ENCODE data around the gene NME2. TPM values are rescaled to one million over a fixed set of nuclear protein-coding genes. Genes with fewer than 3 reads are reported as not detected.
A peak's percentile ranks its signal among the peaks of the same experiment; 100 is the strongest.
"Not testable (repeated sequence)": the region's sequence is repeated elsewhere in the genome, so short reads cannot be mapped to it uniquely, and the experiment has no call there.

Gene NME2
- total and polyA plus RNA-seq, 4 experiments from 2014 or later = 134 to 331 (median 209) TPM

DNA sequence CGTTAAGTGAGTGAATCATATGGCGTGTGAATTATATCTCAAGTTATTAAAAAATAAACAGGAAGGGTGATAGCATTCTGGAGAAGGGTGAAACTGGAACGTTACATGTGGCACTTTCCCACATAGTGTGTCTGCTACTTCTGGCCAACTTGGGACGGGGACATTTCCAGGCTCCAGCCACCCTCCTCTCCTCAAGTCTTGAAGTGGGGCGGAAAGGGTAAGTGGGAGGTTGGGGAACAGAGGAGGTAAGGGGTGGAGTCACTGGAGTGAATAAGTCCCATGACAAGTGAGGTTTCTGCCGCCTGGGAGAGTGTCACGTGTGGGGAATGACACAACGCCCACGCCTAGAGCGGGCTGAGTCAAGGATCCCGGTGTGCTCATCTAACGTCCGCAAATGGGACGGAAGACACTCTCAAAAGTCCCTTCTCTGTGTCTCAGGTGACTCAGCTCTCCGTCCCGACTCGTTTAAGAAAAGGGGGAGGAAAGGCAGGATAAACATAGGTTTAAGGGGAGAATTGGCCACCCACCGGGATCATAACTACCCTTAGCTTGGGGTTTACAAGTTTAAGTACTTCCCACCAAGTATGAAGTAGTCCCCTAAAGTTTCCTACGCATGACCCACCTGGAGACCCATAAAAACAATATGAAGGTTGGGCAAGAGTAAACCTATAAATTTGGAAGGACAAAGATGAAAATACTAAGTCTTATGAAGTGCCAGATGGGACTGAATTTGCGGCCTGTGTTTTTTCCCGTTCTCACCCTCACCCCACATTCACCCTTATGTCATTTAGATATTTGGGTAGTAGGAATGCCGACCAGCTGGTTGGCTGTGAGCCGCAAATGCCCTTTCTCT is 44.4 kb upstream of the NME2 start:
- peak; percentile 22 to 88 (median 26) for DNase-seq
- H3K27ac ChIP-seq (ENCODE audit: low read depth, low read length) = peak overlapping the region; percentile 80
- peaks cover 42% of the 10 kb centered on the region for H3K4me1 ChIP-seq (ENCODE audit: insufficient read depth, low read length)
- peak overlapping the region; percentile 97 to 100 (median 100) for H3K27ac Mint-ChIP-seq
- H3K36me3 ChIP-seq (ENCODE audit: insufficient read depth, low read length) = no peaks in the 10 kb centered on the region
- intact Hi-C loops (cut with micrococcal nuclease) = loop anchor here (1.0 to 2.0 kb wide), 3 partner anchors 31 to 255 kb away; partner anchors contain the start of genes MBTD1, NME1, TOB1 and UTP18
- ChIA-PET POLR2A (ENCODE audit: partially characterized antibody) (interaction anchor here (0.8 to 3.5 kb wide), 15 partner anchors 7 to 580 kb away, joined by 3 to 47 read pairs (median 6); partner anchors contain the start of genes NME1, NME2, TOB1 and UTP18), CTCF (ENCODE audit: partially characterized antibody) (interaction anchor here (2.6 to 3.0 kb wide), 2 partner anchors 31 to 121 kb away, joined by 20 read pairs; partner anchors contain the start of gene NME1)
- peaks cover 0 to 15% of the 10 kb centered on the region in 2 donors for H3K36me3 Mint-ChIP-seq
- peaks cover 24 to 55% (median 35%) of the 10 kb centered on the region in 4 donors for H3K4me1 Mint-ChIP-seq
- peak overlapping the region; percentile 77 to 86 for H3K4me3 ChIP-seq (ENCODE audit: low read length in 2 of 2)
- no peaks in the 10 kb centered on the region for H3K9me3 ChIP-seq (ENCODE audit: control insufficient read depth in 1 of 2, low read length in 2 of 2)
- H3K4me3 Mint-ChIP-seq = peak overlapping the region; percentile 94 to 99 (median 98)
- no peaks in the 10 kb centered on the region for H3K9me3 Mint-ChIP-seq
- no peaks in the 10 kb centered on the region for H3K27me3 ChIP-seq (ENCODE audit: insufficient read depth, low read length)
- H3K27me3 Mint-ChIP-seq = no peaks in the 10 kb centered on the region

DNA sequence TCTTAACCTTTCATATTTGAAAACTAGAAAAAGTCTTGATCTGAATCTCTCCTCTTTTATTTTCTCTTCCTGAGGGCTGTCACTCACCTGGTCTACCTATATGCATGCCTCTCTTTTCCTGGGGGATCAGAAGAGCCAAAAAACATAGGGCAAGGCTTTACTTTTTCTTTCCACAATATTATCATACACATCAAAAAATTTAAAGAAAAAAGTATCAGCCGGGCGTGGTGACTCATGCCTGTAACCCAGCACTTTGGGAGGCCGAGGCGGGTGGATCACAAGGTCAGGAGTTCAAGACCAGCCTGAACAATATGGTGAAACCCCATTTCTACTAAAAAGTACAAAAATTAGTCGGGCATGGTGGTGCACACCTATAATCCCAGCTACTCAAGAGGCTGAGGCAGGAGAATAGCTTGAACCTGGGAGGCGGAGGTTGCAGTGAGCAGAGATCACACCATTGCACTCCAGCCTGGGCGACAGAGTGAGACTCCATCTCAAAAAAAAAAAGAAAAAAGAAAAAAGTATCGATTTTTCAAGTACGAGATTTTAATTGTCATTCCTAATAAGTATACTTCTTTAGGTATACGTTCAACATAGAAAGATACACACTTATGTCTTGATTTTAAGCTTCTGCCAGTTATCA is 43.6 kb upstream of the NME2 start:
- Mint-ChIP-seq H3K27ac (peak overlapping the region in 6 of 7 donors; percentile 53 to 100 (median 98)), H3K36me3 (peaks cover 0 to 15% of the 10 kb centered on the region in 2 donors), H3K4me3 (peak overlapping the region in 7 of 8 donors; percentile 6 to 99 (median 61)), H3K4me1 (peaks cover 21 to 47% (median 29%) of the 10 kb centered on the region in 4 donors)
- H3K27me3 ChIP-seq (ENCODE audit: insufficient read depth, low read length); H3K27me3 Mint-ChIP-seq; H3K36me3 ChIP-seq (ENCODE audit: insufficient read depth, low read length); H3K4me3 ChIP-seq (ENCODE audit: low read length in 2 of 2); H3K9me3 ChIP-seq (ENCODE audit: control insufficient read depth in 1 of 2, low read length in 2 of 2); DNase-seq; intact Hi-C loops (cut with micrococcal nuclease); H3K9me3 Mint-ChIP-seq: not testable (repeated sequence)
- CTCF ChIA-PET (ENCODE audit: partially characterized antibody) = interaction anchor here (0.9 to 2.6 kb wide), 4 partner anchors 30 to 305 kb away, joined by 3 to 20 read pairs (median 6); partner anchors contain the start of gene NME1
- H3K4me1 ChIP-seq (ENCODE audit: insufficient read depth, low read length) = peaks cover 36% of the 10 kb centered on the region
- H3K27ac ChIP-seq (ENCODE audit: low read depth, low read length) = peak overlapping the region; percentile 80
- POLR2A ChIA-PET (ENCODE audit: partially characterized antibody) = interaction anchor here (0.8 to 3.0 kb wide), 3 partner anchors 31 to 581 kb away, joined by 3 to 31 read pairs (median 6); partner anchors contain the start of genes NME1 and TOB1

- no peak overlapping the region for H3K27ac Mint-ChIP-seq
- intact Hi-C loops (cut with micrococcal nuclease) = no loop called here
These were observed 41.3 kb upstream of the NME2 start for GRCh38 chr17:51124640-51125503.

GRCh38 chr17:51128076-51128475 is 38.1 kb upstream of the NME2 start:
- CTCF ChIA-PET (ENCODE audit: partially characterized antibody) = no interaction called here
- no peak overlapping the region for H3K4me3 ChIP-seq (ENCODE audit: low read length in 2 of 2)
- no peak overlapping the region for H3K27ac Mint-ChIP-seq
- H3K36me3 ChIP-seq (ENCODE audit: insufficient read depth, low read length) = no peaks in the 10 kb centered on the region
- H3K9me3 Mint-ChIP-seq = no peaks in the 10 kb centered on the region
- no peaks in the 10 kb centered on the region for H3K27me3 Mint-ChIP-seq
- H3K4me1 Mint-ChIP-seq = no peaks in the 10 kb centered on the region
- peak in 1 of 5 donors; percentile 2 for DNase-seq
- POLR2A ChIA-PET (ENCODE audit: partially characterized antibody) = no interaction called here
- no peak overlapping the region for H3K4me3 Mint-ChIP-seq
- H3K36me3 Mint-ChIP-seq = no peaks in the 10 kb centered on the region
- H3K27me3 ChIP-seq (ENCODE audit: insufficient read depth, low read length) = no peaks in the 10 kb centered on the region
- H3K9me3 ChIP-seq (ENCODE audit: control insufficient read depth in 1 of 2, low read length in 2 of 2) = no peaks in the 10 kb centered on the region
- H3K4me1 ChIP-seq (ENCODE audit: insufficient read depth, low read length) = no peaks in the 10 kb centered on the region
- no peak overlapping the region for H3K27ac ChIP-seq (ENCODE audit: low read depth, low read length)
- intact Hi-C loops (cut with micrococcal nuclease) = no loop called here

More at GRCh38 chr17:51124640-51125503, 41.3 kb upstream of the NME2 start:
- Mint-ChIP-seq H3K36me3 (peaks cover 0 to 8% of the 10 kb centered on the region in 2 donors), H3K9me3 (no peaks in the 10 kb centered on the region), H3K27me3 (no peaks in the 10 kb centered on the region), H3K4me3 (no peak overlapping the region), H3K4me1 (peaks cover 10 to 24% (median 17%) of the 10 kb centered on the region in 4 donors)
- POLR2A ChIA-PET (ENCODE audit: partially characterized antibody) = no interaction called here
- Histone ChIP-seq H3K27ac (ENCODE audit: low read depth, low read length) (no peak overlapping the region), H3K4me3 (ENCODE audit: low read length in 2 of 2) (no peak overlapping the region), H3K9me3 (ENCODE audit: control insufficient read depth in 1 of 2, low read length in 2 of 2) (no peaks in the 10 kb centered on the region), H3K27me3 (ENCODE audit: insufficient read depth, low read length) (no peaks in the 10 kb centered on the region), H3K36me3 (ENCODE audit: insufficient read depth, low read length) (no peaks in the 10 kb centered on the region), H3K4me1 (ENCODE audit: insufficient read depth, low read length) (peaks cover 14% of the 10 kb centered on the region)
- CTCF ChIA-PET (ENCODE audit: partially characterized antibody) = interaction anchor here (0.7 to 2.3 kb wide), 2 partner anchors 28 to 123 kb away, joined by 3 to 9 read pairs; partner anchors contain the start of gene NME1
- no peak for DNase-seq

DNA sequence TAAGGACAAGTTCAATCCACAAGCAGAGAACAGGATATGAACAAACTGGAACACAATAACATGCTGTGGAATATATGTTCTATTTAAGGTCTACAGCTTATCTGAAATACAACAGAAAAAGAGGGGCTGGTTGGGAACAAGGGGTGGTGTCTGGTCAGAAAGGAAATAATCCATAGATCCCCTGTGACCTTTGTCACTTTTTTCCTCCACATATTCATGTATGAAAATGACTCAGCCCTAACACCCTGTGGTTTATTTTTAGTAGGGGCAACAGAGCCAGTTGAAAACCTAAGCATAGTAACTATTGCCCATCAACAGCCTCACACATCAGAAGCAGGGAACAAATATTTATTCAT is 33.3 kb upstream of the NME2 start:
- H3K9me3 ChIP-seq (ENCODE audit: control insufficient read depth in 1 of 2, low read length in 2 of 2) = no peaks in the 10 kb centered on the region
- no peaks in the 10 kb centered on the region for H3K27me3 ChIP-seq (ENCODE audit: insufficient read depth, low read length)
- H3K4me1 ChIP-seq (ENCODE audit: insufficient read depth, low read length) = no peaks in the 10 kb centered on the region
- H3K4me1 Mint-ChIP-seq = no peaks in the 10 kb centered on the region
- no peaks in the 10 kb centered on the region for H3K36me3 ChIP-seq (ENCODE audit: insufficient read depth, low read length)
- intact Hi-C loops (cut with micrococcal nuclease) = no loop called here
- H3K36me3 Mint-ChIP-seq = no peaks in the 10 kb centered on the region
- no peak overlapping the region for H3K4me3 ChIP-seq (ENCODE audit: low read length in 2 of 2)
- no peak overlapping the region for H3K27ac Mint-ChIP-seq
- peaks cover 0 to 3% of the 10 kb centered on the region in 2 donors for H3K27me3 Mint-ChIP-seq
- H3K9me3 Mint-ChIP-seq = no peaks in the 10 kb centered on the region
- peak overlapping the region in 1 of 8 donors; percentile 21 for H3K4me3 Mint-ChIP-seq
- CTCF ChIA-PET (ENCODE audit: partially characterized antibody) = no interaction called here
- no peak for DNase-seq
- POLR2A ChIA-PET (ENCODE audit: partially characterized antibody) = no interaction called here
- no peak overlapping the region for H3K27ac ChIP-seq (ENCODE audit: low read depth, low read length)

DNA sequence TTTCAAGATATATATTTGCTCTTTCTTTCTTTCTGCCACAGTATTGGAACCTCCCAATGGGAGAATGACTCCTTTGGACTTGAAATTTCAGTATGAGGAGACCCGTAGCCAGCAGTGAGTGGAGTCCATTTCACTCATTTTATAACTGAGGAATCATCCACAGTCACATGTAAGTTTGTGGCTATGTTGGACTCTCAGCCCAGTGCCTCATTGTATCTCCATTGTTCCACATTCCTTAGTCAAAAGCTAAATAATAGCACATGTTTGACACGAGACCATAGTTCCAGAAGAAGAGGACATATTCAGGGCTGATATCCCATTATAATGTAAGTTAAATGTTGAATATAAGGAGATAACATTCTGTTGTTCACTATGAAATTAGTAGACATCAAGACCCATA is 32.8 kb upstream of the NME2 start:
- intact Hi-C loops (cut with micrococcal nuclease) = no loop called here
- no peaks in the 10 kb centered on the region for H3K36me3 ChIP-seq (ENCODE audit: insufficient read depth, low read length)

More for the DNA sequence above, 32.8 kb upstream of the NME2 start:
- no peaks in the 10 kb centered on the region for H3K9me3 ChIP-seq (ENCODE audit: control insufficient read depth in 1 of 2, low read length in 2 of 2)
- Mint-ChIP-seq H3K9me3 (no peaks in the 10 kb centered on the region), H3K4me1 (no peaks in the 10 kb centered on the region), H3K27ac (no peak overlapping the region), H3K4me3 (no peak overlapping the region), H3K27me3 (peaks cover 0 to 3% of the 10 kb centered on the region in 2 donors), H3K36me3 (no peaks in the 10 kb centered on the region)
- no peaks in the 10 kb centered on the region for H3K27me3 ChIP-seq (ENCODE audit: insufficient read depth, low read length)
- no peaks in the 10 kb centered on the region for H3K4me1 ChIP-seq (ENCODE audit: insufficient read depth, low read length)
- no peak overlapping the region for H3K27ac ChIP-seq (ENCODE audit: low read depth, low read length)
- CTCF ChIA-PET (ENCODE audit: partially characterized antibody) = interaction anchor here (0.7 kb wide), 1 partner anchor 123 kb away, joined by 3 read pairs; no protein-coding TSS in a partner anchor
- POLR2A ChIA-PET (ENCODE audit: partially characterized antibody) = no interaction called here
- no peak overlapping the region for H3K4me3 ChIP-seq (ENCODE audit: low read length in 2 of 2)
- DNase-seq = no peak
